Gastrocnemius medialis (tissue), 4 donors: ENCODE results near the gene LCORL. TPM values are rescaled to one million over a fixed set of nuclear protein-coding genes. Genes with fewer than 3 reads are reported as not detected.

ENCODE experiments used
- ATAC-seq, 2 donors: fragments of 150-250 bp; one replicate each; pipeline ENCODE4 v1.9.1; 2016
- DNase-seq, 2 donors: peaks; one replicate each; pipeline ENCODE4 v3.0.0-alpha.2; 2019
- H3K27ac ChIP-seq, 4 donors: fragments of 200-600 bp; sonication (generic); 1 replicate in 1 of 4; 2 replicates in 3 of 4; pipeline ENCODE4 v1.5.1; 2016 to 2018; ENCODE audit warnings: mild to moderate bottlenecking in 2 of 4, moderate library complexity in 1 of 4
- H3K27me3 ChIP-seq, 3 donors: fragments of 200-600 bp; sonication (generic) in 2 of 3; 1 replicate in 1 of 3; 2 replicates in 2 of 3; pipeline versions ENCODE4 v1.5.1 to v1.6.0; 2016 to 2019; ENCODE audit warnings: mild to moderate bottlenecking in 1 of 3, moderate library complexity in 1 of 3
- H3K36me3 ChIP-seq, 2 donors: fragments of 200-600 bp; sonication (generic) in 1 of 2; one replicate each; pipeline ENCODE4 v1.5.1; 2017 to 2018
- H3K4me1 ChIP-seq, 2 donors: fragments of 200-600 bp; sonication (generic) in 1 of 2; one replicate each; pipeline ENCODE4 v1.5.1; 2016 to 2017; ENCODE audit warnings: mild to moderate bottlenecking in 2 of 2
- H3K4me3 ChIP-seq, 4 donors: fragments of 200-600 bp; sonication (generic) in 3 of 4; 1 replicate in 1 of 4; 2 replicates in 3 of 4; pipeline ENCODE4 v1.5.1; 2016 to 2019; ENCODE audit warnings: mild to moderate bottlenecking in 2 of 4
- H3K9me3 ChIP-seq, 3 donors: fragments of 200-600 bp; sonication (generic) in 2 of 3; 1 replicate in 1 of 3; 2 replicates in 2 of 3; pipeline ENCODE4 v1.5.1; 2016 to 2019
- POLR2A ChIP-seq, 2 donors: fragments of 450-650 bp; IDR thresholded peaks; one replicate each; pipeline ENCODE4 v1.6.1; 2017; ENCODE audit warnings: antibody characterized with exemption in 2 of 2, mild to moderate bottlenecking in 2 of 2, moderate library complexity in 2 of 2
- in situ Hi-C, 4 donors: fragments of 200-750 bp; cut with MboI; loops; one replicate each; pipeline versions ENCODE4 v1.15.0 to v1.8.0; 2017; ENCODE audit warnings: low sequenced_read_pairs in 4 of 4
- intact Hi-C: fragments of 100-400 bp; cut with DNase I; formaldehyde crosslinking; loops from one replicate; pipeline ENCODE4 v1.15.1; 2023; ENCODE audit warnings: low total_unique reads
- total RNA-seq, 4 donors: library from RNA; depleted of rRNA; stranded (reverse); fragments of >200 nt; gene quantifications; one replicate each; pipeline versions ENCODE4 v1.1.0 to v1.2.3, GENCODE V29; 2016
- TF ChIP-seq, protein P1 (sequence below), 5 experiments: fragments of 450-650 bp in 3 of 5; fragments of 200-600 bp in 2 of 5; sonication (generic) in 2 of 5; IDR thresholded peaks in 4 of 5; conservative IDR thresholded peaks in 1 of 5; 1 replicate in 4 of 5; 2 replicates in 1 of 5; pipeline ENCODE4 v1.5.1; 2016 to 2019; ENCODE audit warnings: antibody characterized with exemption in 5 of 5, mild to moderate bottlenecking in 3 of 5, moderate library complexity in 3 of 5

The LCORL gene
- total RNA-seq, 4 donors from 2014 or later, result 12.8 to 34.7 (median 26.1) TPM

DNA sequence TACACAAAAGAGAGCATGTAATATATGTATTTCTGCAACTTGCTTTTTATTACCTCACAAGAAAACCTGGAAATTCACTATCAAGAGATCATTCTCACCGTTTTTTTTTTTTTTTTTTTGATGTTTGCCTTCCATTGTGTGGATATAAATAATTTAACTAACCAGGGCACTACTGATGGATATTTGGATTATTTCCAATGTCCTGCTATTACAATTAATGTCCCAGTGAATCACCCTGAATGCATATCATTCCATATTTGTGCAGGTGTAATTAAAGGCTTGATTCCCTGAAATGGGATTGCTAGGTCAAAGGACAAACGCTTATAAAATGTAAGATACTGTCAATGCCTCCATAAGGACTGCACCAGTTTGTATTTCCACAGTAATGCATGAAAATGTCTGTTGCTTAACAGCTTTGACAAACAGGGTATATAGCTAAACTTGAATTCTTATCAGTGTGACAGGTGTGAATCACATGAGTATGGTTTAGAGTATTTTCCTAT, 123.0 kb downstream of the LCORL start:
- ATAC-seq, result no peak
- no peaks in the 10 kb centered on the region for H3K27me3 ChIP-seq
- no peaks in the 10 kb centered on the region for H3K36me3 ChIP-seq
- in situ Hi-C loops, result no loop called here
- H3K4me3 ChIP-seq, result no peak overlapping the region
- H3K4me1 ChIP-seq, result no peaks in the 10 kb centered on the region
- DNase-seq, result no peak
- TF ChIP-seq POLR2A (IDR thresholded peaks at IDR 0.05), result no peak
- TF ChIP-seq, protein P1, sequence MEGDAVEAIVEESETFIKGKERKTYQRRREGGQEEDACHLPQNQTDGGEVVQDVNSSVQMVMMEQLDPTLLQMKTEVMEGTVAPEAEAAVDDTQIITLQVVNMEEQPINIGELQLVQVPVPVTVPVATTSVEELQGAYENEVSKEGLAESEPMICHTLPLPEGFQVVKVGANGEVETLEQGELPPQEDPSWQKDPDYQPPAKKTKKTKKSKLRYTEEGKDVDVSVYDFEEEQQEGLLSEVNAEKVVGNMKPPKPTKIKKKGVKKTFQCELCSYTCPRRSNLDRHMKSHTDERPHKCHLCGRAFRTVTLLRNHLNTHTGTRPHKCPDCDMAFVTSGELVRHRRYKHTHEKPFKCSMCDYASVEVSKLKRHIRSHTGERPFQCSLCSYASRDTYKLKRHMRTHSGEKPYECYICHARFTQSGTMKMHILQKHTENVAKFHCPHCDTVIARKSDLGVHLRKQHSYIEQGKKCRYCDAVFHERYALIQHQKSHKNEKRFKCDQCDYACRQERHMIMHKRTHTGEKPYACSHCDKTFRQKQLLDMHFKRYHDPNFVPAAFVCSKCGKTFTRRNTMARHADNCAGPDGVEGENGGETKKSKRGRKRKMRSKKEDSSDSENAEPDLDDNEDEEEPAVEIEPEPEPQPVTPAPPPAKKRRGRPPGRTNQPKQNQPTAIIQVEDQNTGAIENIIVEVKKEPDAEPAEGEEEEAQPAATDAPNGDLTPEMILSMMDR (IDR thresholded peaks at IDR 0.05 in 4 of 5, conservative IDR thresholded peaks at IDR 0.05 in 1 of 5), result no peak
- intact Hi-C loops, result no loop called here
- no peak overlapping the region for H3K27ac ChIP-seq
- no peaks in the 10 kb centered on the region for H3K9me3 ChIP-seq

GRCh38 chr4:17895481-17895880, 126.1 kb downstream of the LCORL start:
- Histone ChIP-seq H3K36me3 (no peaks in the 10 kb centered on the region), H3K27ac (no peak overlapping the region), H3K27me3 (no peaks in the 10 kb centered on the region), H3K9me3 (no peaks in the 10 kb centered on the region), H3K4me1 (no peaks in the 10 kb centered on the region), H3K4me3 (no peak overlapping the region)
- in situ Hi-C loops (no loop called here), intact Hi-C loops (no loop called here)
- ATAC-seq, result no peak
- no peak for DNase-seq
- TF ChIP-seq, protein P1 (IDR thresholded peaks at IDR 0.05 in 4 of 5, conservative IDR thresholded peaks at IDR 0.05 in 1 of 5), result no peak
- no peak for TF ChIP-seq POLR2A (IDR thresholded peaks at IDR 0.05)

GRCh38 chr4:17894421-17894820, 127.1 kb downstream of the LCORL start:
- TF ChIP-seq, protein P1 (IDR thresholded peaks at IDR 0.05 in 4 of 5, conservative IDR thresholded peaks at IDR 0.05 in 1 of 5), result no peak
- TF ChIP-seq POLR2A (IDR thresholded peaks at IDR 0.05), result no peak
- in situ Hi-C loops (no loop called here), intact Hi-C loops (no loop called here)
- Histone ChIP-seq H3K9me3 (no peaks in the 10 kb centered on the region), H3K4me1 (no peaks in the 10 kb centered on the region), H3K27ac (no peak overlapping the region), H3K4me3 (no peak overlapping the region), H3K36me3 (no peaks in the 10 kb centered on the region), H3K27me3 (no peaks in the 10 kb centered on the region)
- DNase-seq (no peak), ATAC-seq (no peak)

DNA sequence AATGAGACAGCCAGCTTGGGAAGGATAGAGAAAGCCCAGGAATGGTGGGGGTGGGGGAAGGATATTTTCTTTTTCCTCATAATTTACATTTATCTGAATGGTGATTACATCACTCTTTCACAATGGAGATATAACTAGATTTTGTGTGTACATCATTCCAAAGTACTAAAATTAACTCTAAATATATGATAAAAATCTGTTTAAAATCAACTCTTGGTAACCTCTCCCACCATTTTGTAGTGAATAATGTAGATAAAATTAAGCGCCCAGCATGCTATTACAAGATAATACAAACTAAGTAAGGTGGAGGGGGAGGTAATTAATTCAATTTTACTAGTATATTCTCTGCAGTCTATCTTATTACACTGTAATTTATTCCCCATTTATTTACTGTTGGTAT, 131.9 kb downstream of the LCORL start:
- Histone ChIP-seq H3K27ac (no peak overlapping the region), H3K9me3 (no peaks in the 10 kb centered on the region), H3K27me3 (no peaks in the 10 kb centered on the region), H3K4me1 (no peaks in the 10 kb centered on the region), H3K36me3 (no peaks in the 10 kb centered on the region), H3K4me3 (no peak overlapping the region)
- in situ Hi-C loops (no loop called here), intact Hi-C loops (no loop called here)
- DNase-seq (no peak), ATAC-seq (no peak)
- TF ChIP-seq POLR2A (IDR thresholded peaks at IDR 0.05), result no peak
- TF ChIP-seq, protein P1 (IDR thresholded peaks at IDR 0.05 in 4 of 5, conservative IDR thresholded peaks at IDR 0.05 in 1 of 5), result no peak

DNA sequence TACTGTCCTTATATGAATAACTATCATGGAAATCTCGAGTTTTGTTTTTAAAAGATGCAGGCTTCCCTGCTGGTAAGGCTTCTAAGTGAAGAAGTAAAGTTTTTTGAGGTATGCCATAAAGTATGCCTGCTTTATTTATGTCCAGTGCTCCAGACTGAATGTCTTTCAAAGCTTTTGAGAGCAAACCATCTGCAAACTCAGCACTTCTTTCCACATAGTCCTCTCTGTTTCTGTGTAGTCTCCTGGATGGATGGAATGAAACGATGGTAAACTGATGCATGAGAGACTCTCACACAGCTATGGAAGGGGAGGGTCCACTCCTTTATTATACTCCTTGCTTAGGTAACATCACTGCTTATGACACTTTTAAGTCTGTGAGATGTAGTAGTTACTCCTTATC, 137.0 kb downstream of the LCORL start:
- Histone ChIP-seq H3K4me1 (no peaks in the 10 kb centered on the region), H3K36me3 (no peaks in the 10 kb centered on the region), H3K27ac (no peak overlapping the region), H3K4me3 (no peak overlapping the region), H3K27me3 (no peaks in the 10 kb centered on the region), H3K9me3 (no peaks in the 10 kb centered on the region)
- ATAC-seq (no peak), DNase-seq (no peak)
- in situ Hi-C loops, result no loop called here
- intact Hi-C loops, result no loop called here
- no peak for TF ChIP-seq POLR2A (IDR thresholded peaks at IDR 0.05)
- TF ChIP-seq, protein P1 (IDR thresholded peaks at IDR 0.05 in 4 of 5, conservative IDR thresholded peaks at IDR 0.05 in 1 of 5), result no peak
